HG03280 (cell line): ENCODE results near the gene ANKS1B.
"Not testable (repeated sequence)": the region's sequence is repeated elsewhere in the genome, so short reads cannot be mapped to it uniquely, and the experiment has no call there.

Experiments
- ATAC-seq: cut with Tn5 transposase; IDR thresholded peaks from one replicate; pipeline ENCODE4 v1.9.1; 2021; ENCODE audit warnings: mild to moderate bottlenecking, moderate library complexity; ENCODE audit not compliant: unreplicated experiment

Gene ANKS1B

DNA sequence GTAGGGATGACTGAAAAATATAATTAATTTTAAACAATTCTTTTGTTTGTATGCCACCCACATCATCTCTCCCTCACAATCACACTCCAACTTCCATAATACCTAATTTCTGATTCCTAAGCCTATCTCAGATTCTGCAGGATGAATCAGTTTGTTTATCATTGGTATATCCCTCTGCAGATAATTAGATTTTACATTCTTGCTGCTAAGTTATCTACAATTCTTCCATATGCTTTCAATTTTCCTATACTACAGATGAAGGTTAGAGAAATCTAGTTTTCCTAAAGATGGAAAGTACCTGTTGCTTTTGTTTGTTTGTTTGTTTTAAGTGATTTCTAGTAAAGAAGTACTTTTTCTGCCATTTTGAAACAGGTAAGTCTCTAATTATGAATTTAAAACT is 105.3 kb downstream of the ANKS1B start:
- no peak for ATAC-seq

DNA sequence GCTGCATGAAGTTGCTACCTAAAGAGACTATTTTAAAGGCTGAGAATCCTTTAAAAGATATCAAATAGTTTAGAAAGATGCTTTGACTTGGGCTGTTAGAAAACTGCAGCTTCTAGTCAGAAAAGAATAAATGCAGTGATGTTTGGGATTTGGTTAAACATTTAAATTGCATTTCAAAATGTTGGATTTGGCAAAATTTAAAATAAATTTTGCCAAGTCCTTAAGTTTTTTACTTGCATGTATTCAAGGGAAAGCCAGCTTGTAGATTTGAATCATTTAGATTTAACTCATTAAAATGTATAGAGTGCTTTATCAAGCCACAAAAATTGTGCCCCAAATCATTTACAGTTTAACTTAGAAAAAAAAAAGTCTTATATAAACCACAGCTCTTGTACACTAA is 109.7 kb downstream of the ANKS1B start:
- ATAC-seq, result no peak

DNA sequence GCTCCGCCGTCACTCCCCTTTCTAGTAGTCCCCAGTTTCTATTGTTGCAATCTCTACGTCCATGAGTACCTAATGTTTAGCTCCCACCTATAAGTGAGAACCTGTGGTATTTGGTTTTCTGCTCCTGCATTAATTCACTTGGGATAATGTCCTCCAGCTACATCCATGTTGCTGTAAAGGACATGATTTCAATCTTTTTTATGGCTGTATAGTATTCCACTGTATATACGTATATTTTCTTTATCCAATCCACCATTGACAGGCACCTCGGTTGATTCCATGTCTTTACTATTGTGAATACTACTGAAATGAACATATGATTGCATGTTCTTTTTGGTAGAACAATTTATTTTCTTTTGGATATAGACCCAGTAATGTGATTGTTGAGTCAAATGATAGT is 114.7 kb downstream of the ANKS1B start:
- ATAC-seq, result no peak

DNA sequence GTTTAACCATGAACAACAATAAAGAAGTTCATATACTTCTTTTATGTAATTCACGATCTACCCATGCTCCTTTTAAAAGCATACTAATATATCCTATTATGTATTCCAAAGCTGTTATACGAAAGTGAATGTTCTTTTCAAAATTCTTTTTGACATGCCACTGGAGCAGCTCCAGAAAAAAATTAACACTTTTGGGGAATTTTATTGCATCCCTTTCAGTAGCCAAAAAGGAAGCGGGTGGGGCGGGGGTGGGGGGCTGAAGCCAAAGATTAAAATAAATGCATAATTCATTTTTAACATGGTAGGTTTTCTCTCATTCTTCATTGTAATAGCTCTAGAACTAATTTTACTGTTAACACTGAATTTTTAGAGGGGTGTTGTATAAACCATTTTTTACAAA is 123.0 kb downstream of the ANKS1B start:
- ATAC-seq, result no peak

DNA sequence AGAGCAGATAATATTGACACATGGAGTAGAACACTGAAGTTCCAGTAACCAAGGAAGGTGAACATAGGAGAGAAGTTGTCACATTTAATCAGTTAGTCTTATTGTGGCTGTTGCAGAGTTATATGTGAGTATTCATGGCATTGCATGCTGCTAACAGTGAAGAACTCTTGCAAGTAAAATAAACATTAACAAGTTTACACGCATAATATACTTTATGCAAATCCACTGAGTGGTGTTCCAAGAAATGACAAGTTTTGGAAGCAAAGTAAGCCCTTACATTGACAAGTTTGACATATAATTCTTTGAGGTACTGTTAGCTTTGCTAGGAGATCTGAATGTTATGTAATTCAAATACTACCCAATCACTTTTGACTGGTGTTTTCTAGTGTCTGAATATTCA is 125.6 kb downstream of the ANKS1B start:
- no peak for ATAC-seq

DNA sequence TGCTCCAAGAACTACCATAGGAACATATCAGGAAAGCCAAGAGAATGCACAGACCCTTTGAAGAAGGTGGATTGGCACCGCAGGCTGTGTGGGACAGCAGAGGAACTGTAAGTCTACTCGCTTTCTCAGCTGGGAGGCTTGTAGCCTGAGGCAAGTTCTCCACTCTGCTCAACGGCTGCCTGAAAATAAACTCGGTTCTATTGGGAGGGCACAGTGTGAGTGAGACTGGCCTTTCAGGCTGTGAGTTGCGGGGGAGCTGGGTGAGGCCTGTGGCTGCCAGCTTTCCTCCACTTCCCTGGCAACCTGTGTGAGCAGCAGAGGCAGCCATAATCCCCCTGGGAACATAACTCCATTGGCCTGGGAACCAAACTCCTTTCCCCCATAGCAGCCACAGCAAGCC is 132.1 kb downstream of the ANKS1B start:
- ATAC-seq, result no peak

DNA sequence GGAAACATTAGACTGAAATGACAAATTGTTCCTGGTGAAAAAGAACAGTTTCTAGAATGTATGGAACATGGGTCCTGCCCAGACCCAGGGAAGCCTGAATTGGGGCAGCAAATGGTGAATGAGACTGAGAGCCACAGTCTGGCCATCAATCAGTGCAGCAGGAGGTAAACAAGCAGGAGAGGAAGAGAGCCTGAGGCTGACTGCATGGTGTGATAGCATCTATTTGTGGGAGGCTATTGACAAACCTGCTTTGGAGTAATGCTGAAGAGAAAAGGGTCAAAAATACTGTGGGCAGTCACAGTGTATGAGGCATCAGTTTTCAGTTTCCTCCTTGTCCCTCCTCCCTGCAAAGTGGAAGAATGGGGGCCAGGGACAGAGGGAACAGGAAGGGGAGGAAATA is 136.8 kb downstream of the ANKS1B start:
- ATAC-seq, result no peak

DNA sequence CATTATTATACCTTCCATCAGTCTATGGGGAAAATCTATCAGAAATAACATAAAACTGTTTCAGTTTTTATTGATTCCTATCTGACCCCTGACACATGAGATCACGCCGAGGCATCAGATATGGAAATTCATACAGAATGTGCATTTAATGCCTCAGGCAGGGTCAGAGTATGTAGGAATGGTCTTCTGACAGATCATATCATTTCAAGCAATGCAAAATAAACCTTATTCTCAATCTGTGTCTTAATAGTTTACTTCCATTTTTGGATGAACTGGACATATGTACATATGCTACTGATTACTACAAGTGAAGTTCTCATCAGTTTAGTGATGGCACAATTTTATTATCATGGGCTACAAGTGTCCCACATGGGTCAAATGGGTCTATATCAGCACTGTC is 150.0 kb downstream of the ANKS1B start:
- no peak for ATAC-seq

DNA sequence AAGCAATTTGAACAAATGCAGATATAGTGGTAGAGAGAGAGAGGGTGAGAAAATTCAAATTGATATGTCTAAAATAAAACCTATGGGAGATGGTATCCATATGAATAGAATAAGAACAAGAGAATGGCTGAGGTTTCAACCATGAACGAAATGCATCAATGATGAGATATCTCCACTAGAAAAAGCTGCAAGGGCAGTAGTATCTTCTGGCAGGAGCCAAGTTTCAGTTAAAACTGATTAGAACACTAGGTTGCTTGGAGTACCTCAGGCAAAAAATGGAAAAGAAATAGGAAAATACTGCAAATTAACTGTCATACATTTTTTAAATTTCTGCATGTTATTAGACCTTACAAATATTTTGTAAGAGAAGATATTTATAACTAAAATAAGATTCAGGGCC is 151.3 kb downstream of the ANKS1B start:
- ATAC-seq, result no peak

DNA sequence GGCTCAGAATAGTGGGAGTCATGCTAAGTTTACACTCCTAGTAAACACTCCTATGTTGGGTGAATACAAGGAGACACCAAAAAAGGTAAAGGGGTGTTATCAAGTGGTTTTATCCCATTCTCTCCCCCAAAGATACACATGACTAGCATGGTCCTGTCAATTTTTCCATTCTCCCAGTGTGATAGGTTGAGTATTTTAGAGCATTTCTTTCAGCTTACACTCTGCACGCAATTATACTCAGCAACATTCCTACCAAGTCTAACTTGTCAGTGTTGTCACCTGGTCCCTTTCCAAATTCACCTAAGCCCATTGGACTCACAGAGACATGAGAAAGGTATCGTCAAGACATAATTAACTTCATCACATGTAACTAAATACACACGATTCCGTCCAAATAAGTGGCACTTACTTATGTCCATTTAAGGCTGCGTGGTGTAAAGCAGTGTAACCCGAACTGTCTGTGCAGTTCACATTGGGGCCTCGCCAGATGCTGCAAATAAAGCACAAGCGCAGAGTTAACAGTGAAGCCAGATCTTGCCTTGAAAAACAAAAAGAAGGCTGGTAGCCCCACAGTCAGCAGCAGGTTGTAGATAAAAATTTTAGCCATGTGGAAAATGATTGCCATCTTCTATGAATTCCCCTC is 159.7 kb downstream of the ANKS1B start:
- ATAC-seq, result no peak

DNA sequence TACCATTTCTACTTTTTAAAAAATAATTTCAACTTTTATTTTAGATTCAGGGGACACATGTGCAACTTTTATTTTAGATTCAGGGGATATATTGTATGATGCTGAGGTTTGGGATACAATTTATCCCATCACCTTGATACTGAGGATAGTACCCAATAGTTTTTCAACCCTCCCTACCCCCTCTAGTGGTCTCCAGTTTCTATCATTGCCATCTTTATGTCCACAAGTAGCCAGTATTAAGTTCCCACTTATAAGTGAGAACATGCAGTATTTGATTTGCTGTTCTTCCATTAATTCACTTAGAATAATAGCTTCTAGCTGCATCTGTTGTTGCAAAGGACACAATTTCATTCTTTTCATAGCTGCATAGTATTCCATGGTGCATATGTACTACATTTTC is 162.5 kb downstream of the ANKS1B start:
- ATAC-seq, result no peak

DNA sequence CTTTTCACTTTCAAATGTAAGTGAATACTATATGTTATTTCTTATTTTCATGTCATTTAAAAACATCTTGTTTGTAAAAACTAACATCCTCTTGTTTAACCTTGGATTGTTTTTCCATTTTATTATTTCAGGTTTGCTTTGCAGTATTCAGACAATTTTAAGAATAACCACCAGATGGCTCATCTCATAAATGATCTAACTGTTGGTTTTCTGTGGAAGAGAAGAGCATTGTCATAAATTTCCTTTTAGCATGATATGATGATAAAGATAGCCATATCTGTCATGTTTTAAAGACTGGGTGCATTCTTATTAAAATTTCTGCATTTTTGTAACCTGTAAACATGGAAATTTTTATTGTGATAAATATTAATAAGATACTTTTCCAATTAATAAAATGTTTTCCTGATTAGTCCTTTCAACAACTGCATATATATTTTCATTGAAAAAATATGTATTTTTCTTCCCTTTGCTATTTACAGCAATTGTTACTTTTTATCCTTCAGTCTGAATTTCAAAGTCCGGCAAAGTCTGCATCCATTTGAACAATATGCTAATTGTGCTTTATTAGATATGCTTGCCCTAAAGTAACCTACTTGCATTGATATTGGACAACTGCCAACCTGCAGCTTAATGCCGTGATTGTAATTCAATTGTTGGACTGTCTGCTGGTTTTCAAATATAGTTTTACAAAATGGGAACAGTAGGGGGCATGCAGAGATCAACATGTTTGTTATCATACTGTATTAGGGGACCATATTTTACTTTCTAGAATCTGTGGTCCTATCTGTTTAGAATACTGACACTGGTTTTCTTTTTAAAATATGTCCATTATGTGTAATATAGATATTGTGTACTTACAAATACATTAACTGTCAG is 173.8 kb downstream of the ANKS1B start:
- ATAC-seq, result no peak

DNA sequence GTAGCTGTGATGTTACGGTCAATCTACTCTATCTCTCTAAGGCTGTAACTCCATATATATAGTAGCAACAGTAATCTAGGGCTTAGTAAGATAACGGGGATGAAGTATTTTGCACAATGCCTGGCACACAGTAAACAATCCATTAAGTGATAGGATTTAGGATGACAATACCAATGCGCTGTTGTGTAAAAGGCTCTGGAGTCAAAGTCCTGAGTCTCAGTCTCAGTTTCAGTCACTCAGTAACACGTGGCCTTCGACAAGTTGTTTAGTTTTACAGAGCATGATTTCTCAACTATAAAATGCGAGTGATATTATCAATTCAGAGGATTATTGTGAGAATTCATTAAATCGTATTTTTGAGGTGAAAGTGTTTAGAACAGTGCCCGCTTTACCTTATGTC is 174.8 kb downstream of the ANKS1B start:
- no peak for ATAC-seq

DNA sequence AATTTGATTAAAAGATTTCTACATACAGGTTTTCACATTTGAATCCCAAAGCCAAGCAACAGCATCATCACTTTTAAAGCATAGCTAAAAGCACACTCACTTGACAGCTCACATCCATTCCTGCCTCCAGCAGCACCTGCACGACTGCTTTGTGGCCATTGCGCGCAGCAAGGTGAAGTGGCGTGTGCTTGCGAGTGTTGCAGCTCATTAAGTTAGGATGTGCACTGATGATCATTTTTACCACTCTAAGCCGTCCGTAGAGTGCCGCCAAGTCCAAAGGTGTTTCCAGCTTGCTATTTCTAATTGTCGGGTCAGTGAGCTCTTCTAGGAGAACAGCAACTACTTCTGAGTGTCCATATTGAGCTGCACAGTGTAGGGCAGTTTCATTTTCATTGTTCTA is 178.4 kb downstream of the ANKS1B start:
- ATAC-seq, result no peak

DNA sequence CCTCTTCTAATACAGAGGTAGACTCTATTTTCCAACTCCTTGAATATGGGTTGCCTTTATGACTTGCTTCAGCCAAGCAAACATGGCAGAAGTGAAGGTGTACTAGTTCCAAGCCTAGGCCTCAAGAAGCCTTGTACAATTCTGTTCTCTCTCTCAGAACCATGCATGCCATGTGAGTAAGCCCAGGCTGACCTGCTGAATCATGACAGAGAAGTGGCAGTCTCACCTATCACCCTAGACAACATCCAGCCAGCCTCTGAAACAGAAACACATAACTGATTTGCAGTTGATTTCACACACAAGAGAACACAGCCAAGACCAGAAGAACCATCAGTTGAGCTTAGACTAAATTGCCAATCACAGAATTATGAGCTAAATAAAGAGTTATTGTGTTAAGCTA is 180.0 kb downstream of the ANKS1B start:
- no peak for ATAC-seq

DNA sequence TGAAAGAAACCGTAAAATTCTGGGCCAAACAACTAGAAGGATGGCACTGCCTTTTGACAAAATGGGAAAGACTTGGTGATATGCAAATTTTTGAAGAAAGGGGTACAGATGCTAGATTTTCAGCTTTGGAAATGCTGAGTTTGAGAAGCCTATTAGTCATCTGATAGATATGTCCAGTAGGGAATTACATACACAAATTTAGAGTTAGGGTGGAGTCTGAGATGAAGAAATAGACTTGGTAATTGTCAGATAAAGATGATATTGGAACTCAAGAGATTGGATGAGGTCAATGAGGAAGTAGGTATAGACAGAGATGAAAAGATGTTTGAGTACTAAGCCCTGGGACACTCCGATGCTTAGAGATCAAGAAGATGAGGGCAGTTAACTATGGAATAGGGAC is 184.1 kb downstream of the ANKS1B start:
- no peak for ATAC-seq

DNA sequence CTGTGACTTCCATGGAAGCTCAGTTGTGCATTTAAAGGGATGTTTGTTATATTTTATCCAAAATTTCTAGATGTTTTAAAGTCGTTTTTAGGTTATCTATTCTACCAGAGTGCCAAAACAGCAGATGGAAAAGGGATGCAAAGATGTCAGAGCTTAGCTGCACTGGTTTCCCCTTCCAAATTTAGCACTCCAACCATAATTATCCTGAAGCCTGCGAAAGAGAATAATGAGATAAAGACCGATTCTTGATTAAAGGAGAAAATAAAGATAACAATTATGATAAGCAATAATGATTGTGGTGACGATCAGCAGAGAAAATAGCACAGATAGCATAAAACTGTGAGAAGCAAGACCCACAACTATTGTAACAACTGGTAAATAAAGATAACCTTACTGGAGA is 186.8 kb downstream of the ANKS1B start:
- ATAC-seq, result not testable (repeated sequence)

DNA sequence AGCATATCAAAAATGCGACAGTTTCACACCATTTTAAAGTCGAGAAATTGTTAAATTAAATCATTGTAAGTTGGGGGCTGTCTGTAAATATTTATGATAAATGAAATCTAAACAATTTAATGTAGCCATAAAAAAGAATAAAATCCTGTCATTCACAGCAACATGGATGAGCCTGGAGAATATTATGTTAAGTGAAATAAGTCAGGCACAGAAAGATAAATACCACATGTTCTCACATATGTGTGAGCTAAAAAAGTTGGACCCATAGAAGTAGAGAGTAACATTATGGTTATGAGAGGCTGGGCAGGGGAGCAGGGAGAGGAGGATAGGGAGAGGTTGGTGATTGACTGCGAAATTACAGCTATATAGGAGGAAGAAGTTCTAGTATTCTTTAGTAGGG is 201.3 kb downstream of the ANKS1B start:
- no peak for ATAC-seq

DNA sequence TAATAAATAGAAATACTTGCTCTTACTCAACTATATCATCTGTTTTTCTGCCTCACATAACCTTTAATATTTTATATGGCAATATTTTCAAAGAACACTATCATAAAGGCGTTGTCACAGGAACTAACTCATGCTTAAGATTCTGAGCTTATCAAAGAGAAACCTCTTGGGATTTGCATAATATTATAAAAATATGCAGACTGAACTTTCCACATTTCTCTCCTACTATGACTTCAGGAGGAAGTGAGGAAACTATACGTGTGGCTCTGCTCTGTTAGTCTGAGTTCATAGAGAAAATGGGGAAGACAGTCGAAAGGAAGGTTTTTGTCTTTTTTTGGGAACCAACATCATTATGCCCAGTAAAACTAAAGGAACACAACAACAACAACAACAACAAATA is 212.5 kb downstream of the ANKS1B start:
- no peak for ATAC-seq

DNA sequence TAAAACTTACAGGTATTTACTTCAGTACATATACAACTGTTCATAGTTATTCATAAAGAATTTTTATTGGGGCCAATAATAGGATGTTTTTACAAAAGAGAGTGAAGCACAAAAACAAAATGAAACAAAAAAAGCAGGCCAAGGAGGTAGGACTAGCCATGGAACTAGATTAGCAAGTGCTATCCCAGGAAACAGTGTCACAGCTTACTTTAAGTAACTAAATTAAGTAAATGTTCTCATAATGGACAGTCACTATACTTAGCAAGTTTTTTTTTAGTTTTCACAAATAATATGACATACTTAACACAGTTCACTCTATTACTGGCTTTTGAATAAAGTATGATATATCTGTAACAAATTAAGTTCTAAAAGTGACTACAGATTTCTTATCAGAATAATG is 213.1 kb downstream of the ANKS1B start:
- ATAC-seq, result no peak

DNA sequence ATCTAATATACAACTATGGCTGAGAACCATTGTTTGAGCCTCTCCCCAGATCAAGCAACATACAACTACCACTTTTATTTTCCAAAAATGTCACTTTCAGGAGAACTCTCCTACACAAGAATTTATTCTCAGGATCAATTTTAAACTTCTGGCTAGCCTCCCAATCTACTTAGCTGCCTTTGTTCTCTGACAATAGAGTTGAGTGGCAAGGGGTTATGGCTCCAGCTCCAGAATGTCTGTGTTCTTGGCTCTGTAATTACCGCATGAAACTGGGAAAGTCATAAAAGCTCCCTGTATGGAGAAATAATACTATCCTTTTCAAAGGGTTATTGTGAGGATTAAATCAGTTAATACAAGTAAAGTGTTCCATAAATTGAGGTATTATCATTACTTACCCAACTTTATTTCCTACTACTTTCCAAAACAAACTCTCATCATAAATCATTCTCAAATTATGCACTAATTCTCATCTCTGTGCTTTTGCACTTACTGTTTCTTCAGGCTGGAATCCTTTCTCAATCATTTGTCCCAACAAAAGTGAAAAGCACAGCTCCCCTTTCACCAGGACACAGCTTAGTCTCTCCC is 215.2 kb downstream of the ANKS1B start:
- no peak for ATAC-seq

DNA sequence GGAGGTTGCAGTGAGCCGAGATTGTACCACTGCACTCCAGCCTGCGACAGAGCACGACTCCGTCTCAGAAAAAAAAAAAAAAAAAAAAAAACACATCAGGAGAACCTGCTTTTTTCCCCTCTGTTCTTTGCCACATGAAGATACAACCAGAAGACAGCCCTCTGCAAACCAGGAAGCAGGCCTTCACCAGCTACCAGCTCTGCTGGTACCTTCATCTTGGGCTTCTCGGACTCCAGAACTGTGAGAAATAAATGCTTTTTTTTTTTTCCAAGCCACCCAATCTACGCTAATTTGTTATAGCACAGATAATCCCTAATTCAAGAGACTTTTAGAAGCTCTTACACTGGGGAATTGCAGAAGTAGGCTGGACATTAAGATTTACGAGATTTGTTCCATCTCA is 216.0 kb downstream of the ANKS1B start:
- no peak for ATAC-seq
